ENCODE data around the gene PSMA2. TPM values are rescaled to one million over a fixed set of nuclear protein-coding genes. Genes with fewer than 3 reads are reported as not detected.

Gene PSMA2
- total and polyA plus RNA-seq, 2 experiments from 2014 or later, result 65.2 to 218 TPM

DNA sequence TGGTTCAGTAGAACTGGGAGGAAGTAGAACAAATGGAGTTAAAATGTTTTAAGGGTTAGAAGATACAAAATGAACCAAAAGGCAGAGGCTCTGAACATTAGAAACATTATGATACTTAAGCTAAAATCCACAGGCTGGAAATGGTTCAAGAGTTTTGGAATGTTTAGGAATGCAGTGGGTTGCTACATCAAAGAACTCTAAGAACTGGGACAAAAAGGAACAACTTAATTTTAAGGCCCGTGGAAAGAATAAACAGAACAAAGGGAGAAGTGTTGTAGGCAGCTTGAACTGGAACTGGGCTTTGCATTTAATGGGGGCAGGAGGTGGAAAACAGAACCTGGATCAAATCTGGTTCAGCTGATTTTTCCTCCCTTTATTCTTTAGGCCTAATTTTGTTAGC, 16.6 kb downstream of the PSMA2 start:
- Histone ChIP-seq H3K4me2 (ENCODE audit: unreplicated experiment) (peak overlapping the region; percentile 54), H3K4me3 (peak overlapping the region; percentile 25; the same call in 1 of the 2 replicates), H3K27me3 (replicated peaks; ENCODE audit: insufficient read depth) (no peaks in the 10 kb centered on the region), H3K79me2 (ENCODE audit: insufficient read depth) (peaks cover 3% of the 10 kb centered on the region; the same call in 1 of the 2 replicates), H3K9ac (0 out of 2 replicates have a peak overlapping the region, but pooled peaks have one; percentile 2), H3K4me1 (ENCODE audit: insufficient read depth) (peaks cover 32% of the 10 kb centered on the region), H3K36me3 (ENCODE audit: low read depth) (peaks cover 24% of the 10 kb centered on the region; the same call in 1 of the 2 replicates), H3K9me2 (ENCODE audit: insufficient read depth) (no peaks in the 10 kb centered on the region), H3F3A (ENCODE audit: insufficient read depth) (peaks cover 41% of the 10 kb centered on the region), H2AFZ (no peak overlapping the region), H3K27ac (peak overlapping the region; percentile 62), H4K20me1 (ENCODE audit: insufficient read depth) (no peaks in the 10 kb centered on the region), H3K9me3 (ENCODE audit: low read depth) (no peaks in the 10 kb centered on the region)
- in situ Hi-C loops (cut with MboI), result no loop called here
- TF ChIP-seq EZH2 (IDR thresholded peaks at IDR 0.05; ENCODE audit: insufficient read depth, poor library complexity, severe bottlenecking) (no peak), EZH2phosphoT487 (IDR thresholded peaks at IDR 0.05; ENCODE audit: insufficient read depth, low read depth) (no peak)
- 3 to 5% methylated on average over 1 of the region's 1 CpG for WGBS, 2 experiments (ENCODE audit: low coverage in 1 of 2, low lambda C conversion rate in 2 of 2, missing lambda C conversion rate in 2 of 2)
- peak; percentile 44 for DNase-seq

DNA sequence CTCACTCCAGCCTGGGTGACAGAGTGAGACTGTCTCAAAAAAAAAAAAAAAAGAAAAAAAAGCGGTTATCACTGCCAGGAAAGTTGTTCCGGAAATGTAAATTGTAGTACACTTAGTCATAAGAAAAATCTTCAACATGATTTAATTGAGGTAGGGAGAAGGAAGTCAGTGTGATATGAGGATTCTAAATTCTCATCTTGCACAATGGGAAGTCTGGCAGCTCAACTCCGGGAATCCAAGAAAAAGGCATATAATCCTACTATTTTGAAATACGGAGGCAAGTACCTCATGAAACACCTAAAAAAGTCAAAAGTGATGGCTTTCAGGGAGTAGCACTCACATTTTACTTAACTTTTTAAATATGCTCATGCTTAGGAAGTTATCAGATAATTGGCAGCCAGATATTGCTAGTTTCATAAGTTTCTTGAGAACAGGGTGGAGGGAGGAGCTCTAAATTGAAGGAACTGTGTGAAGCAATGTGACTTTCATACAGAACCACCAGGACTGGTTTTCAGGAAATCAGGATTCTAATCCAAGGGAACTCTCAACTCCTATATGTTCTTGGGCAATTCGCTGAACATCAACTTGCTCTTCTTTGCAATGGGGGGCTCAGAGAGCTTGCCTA, 17.4 kb downstream of the PSMA2 start:
- DNase-seq, result peak; percentile 73
- Histone ChIP-seq H3K27me3 (replicated peaks; ENCODE audit: insufficient read depth) (no peaks in the 10 kb centered on the region), H3K79me2 (ENCODE audit: insufficient read depth) (peaks cover 11% of the 10 kb centered on the region; the same call in 1 of the 2 replicates), H3K4me1 (ENCODE audit: insufficient read depth) (peaks cover 32% of the 10 kb centered on the region), H3K36me3 (ENCODE audit: low read depth) (peaks cover 16% of the 10 kb centered on the region; the same call in 1 of the 2 replicates), H3K9me2 (ENCODE audit: insufficient read depth) (no peaks in the 10 kb centered on the region), H3K9ac (peak overlapping the region; percentile 2; the same call in 1 of the 2 replicates), H3K4me3 (peak overlapping the region; percentile 25), H3K4me2 (ENCODE audit: unreplicated experiment) (peak overlapping the region; percentile 54), H4K20me1 (ENCODE audit: insufficient read depth) (no peaks in the 10 kb centered on the region), H3F3A (ENCODE audit: insufficient read depth) (peaks cover 41% of the 10 kb centered on the region), H2AFZ (no peak overlapping the region), H3K9me3 (ENCODE audit: low read depth) (no peaks in the 10 kb centered on the region), H3K27ac (peak overlapping the region; percentile 62)
- TF ChIP-seq EZH2phosphoT487 (IDR thresholded peaks at IDR 0.05; ENCODE audit: insufficient read depth, low read depth) (no peak), EZH2 (IDR thresholded peaks at IDR 0.05; ENCODE audit: insufficient read depth, poor library complexity, severe bottlenecking) (no peak)
- WGBS, 2 experiments (ENCODE audit: low coverage in 1 of 2, low lambda C conversion rate in 2 of 2, missing lambda C conversion rate in 2 of 2), result 27 to 33% methylated on average over 4 to 5 of the region's 5 CpGs
- in situ Hi-C loops (cut with MboI), result no loop called here

DNA sequence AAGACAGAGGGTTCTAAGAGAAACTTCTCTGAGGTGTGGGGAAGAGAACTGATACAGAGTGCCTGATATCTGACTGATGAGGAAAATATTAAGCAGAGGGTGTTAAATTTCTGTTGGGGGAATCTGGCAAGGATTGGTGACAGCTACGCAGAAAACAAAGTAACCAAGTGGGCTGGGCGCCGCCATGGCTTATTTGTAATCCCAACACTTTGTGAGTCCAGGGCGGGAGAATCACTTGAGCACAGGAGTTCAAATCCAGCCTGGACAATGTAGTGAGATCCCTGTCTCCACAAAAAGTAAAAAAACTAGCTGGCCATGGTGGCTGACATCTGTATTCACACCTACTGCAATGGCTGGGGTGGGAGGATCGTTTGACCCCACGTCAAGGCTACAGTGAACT, 18.0 kb downstream of the PSMA2 start:
- H3K27me3 ChIP-seq (replicated peaks; ENCODE audit: insufficient read depth), result no peaks in the 10 kb centered on the region
- in situ Hi-C loops (cut with MboI), result no loop called here
- H3K9ac ChIP-seq, result no peak overlapping the region
- no peak overlapping the region for H3K4me2 ChIP-seq (ENCODE audit: unreplicated experiment)
- no peak overlapping the region for H2AFZ ChIP-seq
- H3K27ac ChIP-seq, result peak overlapping the region; percentile 62
- no peaks in the 10 kb centered on the region for H3K9me2 ChIP-seq (ENCODE audit: insufficient read depth)
- no peaks in the 10 kb centered on the region for H3K9me3 ChIP-seq (ENCODE audit: low read depth)
- no peaks in the 10 kb centered on the region for H4K20me1 ChIP-seq (ENCODE audit: insufficient read depth)
- peak; percentile 11 for DNase-seq
- peaks cover 32% of the 10 kb centered on the region for H3K4me1 ChIP-seq (ENCODE audit: insufficient read depth)
- TF ChIP-seq EZH2phosphoT487 (IDR thresholded peaks at IDR 0.05; ENCODE audit: insufficient read depth, low read depth), result no peak
- TF ChIP-seq EZH2 (IDR thresholded peaks at IDR 0.05; ENCODE audit: insufficient read depth, poor library complexity, severe bottlenecking), result no peak
- peaks cover 15% of the 10 kb centered on the region; the same call in 1 of the 2 replicates for H3K79me2 ChIP-seq (ENCODE audit: insufficient read depth)
- WGBS, 2 experiments (ENCODE audit: low coverage in 1 of 2, low lambda C conversion rate in 2 of 2, missing lambda C conversion rate in 2 of 2), result 64 to 75% methylated on average over 6 of the region's 6 CpGs
- H3F3A ChIP-seq (ENCODE audit: insufficient read depth), result peaks cover 41% of the 10 kb centered on the region
- H3K36me3 ChIP-seq (ENCODE audit: low read depth), result peaks cover 11% of the 10 kb centered on the region; the same call in 1 of the 2 replicates
- no peak overlapping the region for H3K4me3 ChIP-seq

DNA sequence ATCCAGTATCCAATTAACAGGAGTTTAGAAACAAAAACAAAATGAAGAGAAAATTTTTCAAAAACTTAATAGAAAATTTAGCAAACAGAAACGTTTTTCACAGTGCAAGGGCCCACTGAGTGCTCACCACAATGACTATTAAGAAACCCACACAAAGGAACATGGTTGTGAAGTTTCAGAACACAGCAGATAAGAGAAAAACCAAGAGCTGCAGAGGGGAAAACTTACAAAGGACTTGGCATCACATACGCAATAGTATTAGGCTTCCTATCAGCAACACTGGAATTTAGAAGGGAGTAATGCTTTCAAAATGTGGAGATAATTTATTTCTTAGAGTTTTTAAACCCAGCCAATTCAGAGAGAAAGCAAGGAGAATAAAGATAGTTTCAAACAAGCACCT, 18.4 kb downstream of the PSMA2 start:
- TF ChIP-seq EZH2phosphoT487 (IDR thresholded peaks at IDR 0.05; ENCODE audit: insufficient read depth, low read depth) (no peak), EZH2 (IDR thresholded peaks at IDR 0.05; ENCODE audit: insufficient read depth, poor library complexity, severe bottlenecking) (no peak)
- Histone ChIP-seq H3K4me1 (ENCODE audit: insufficient read depth) (peaks cover 32% of the 10 kb centered on the region), H2AFZ (no peak overlapping the region), H3F3A (ENCODE audit: insufficient read depth) (peaks cover 41% of the 10 kb centered on the region), H3K27me3 (replicated peaks; ENCODE audit: insufficient read depth) (no peaks in the 10 kb centered on the region), H4K20me1 (ENCODE audit: insufficient read depth) (no peaks in the 10 kb centered on the region), H3K9me2 (ENCODE audit: insufficient read depth) (no peaks in the 10 kb centered on the region), H3K36me3 (ENCODE audit: low read depth) (peaks cover 11% of the 10 kb centered on the region; the same call in 1 of the 2 replicates), H3K9ac (no peak overlapping the region), H3K79me2 (ENCODE audit: insufficient read depth) (peaks cover 16% of the 10 kb centered on the region; the same call in 1 of the 2 replicates), H3K27ac (peak overlapping the region; percentile 62; the same call in 1 of the 2 replicates), H3K9me3 (ENCODE audit: low read depth) (no peaks in the 10 kb centered on the region), H3K4me2 (ENCODE audit: unreplicated experiment) (no peak overlapping the region), H3K4me3 (no peak overlapping the region)
- in situ Hi-C loops (cut with MboI), result no loop called here
- DNase-seq, result peak; percentile 20
- WGBS, 2 experiments (ENCODE audit: low coverage in 1 of 2, low lambda C conversion rate in 2 of 2, missing lambda C conversion rate in 2 of 2), result 50 to 53% methylated on average over 2 of the region's 2 CpGs
